Dendritic cell treated with granulocyte-macrophage colony-stimulating factor and Interleukin-4, amounts not matched to agents 40 ng/mL and 50 ng/mL, for 4 days (primary cell): Measurements from ENCODE around the gene LRRC10B.
A peak's percentile ranks its signal among the peaks of the same experiment; 100 is the strongest.
"Not testable (repeated sequence)": the region's sequence is repeated elsewhere in the genome, so short reads cannot be mapped to it uniquely, and the experiment has no call there.

Source experiments
- H3K27ac Mint-ChIP-seq: one replicate; pipeline ENCODE4 v1.8.0; 2022; ENCODE audit warnings: mild to moderate bottlenecking, mixed read lengths
- H3K27me3 Mint-ChIP-seq: one replicate; pipeline ENCODE4 v1.8.0; 2022; ENCODE audit warnings: mild to moderate bottlenecking, mixed read lengths
- H3K36me3 Mint-ChIP-seq: one replicate; pipeline ENCODE4 v1.8.0; 2022; ENCODE audit warnings: low read depth, mixed read lengths
- H3K4me1 Mint-ChIP-seq: one replicate; pipeline ENCODE4 v1.8.0; 2022; ENCODE audit warnings: low read depth, mixed read lengths
- H3K4me3 Mint-ChIP-seq: one replicate; pipeline ENCODE4 v1.8.0; 2022; ENCODE audit warnings: mild to moderate bottlenecking, moderate library complexity, mixed read lengths
- H3K9me3 Mint-ChIP-seq: one replicate; pipeline ENCODE4 v1.8.0; 2022; ENCODE audit warnings: mixed read lengths
- intact Hi-C: fragments of 100-400 bp; cut with micrococcal nuclease; formaldehyde crosslinking; loops from one replicate; pipeline ENCODE4 v1.15.0; 2022

Gene LRRC10B

GRCh38 chr11:61507962-61508861, at the start of gene LRRC10B:
LRRC10B (plus strand) TSS chr11:61508749; CDS start chr11:61508999, 250 bp downstream.
- H3K4me1 Mint-ChIP-seq, result peaks cover 16% of the 10 kb centered on the region
- intact Hi-C loops, result no loop called here
- H3K27ac Mint-ChIP-seq, result peak within 1 kb of the TSS; percentile 53
- H3K9me3 Mint-ChIP-seq, result no peaks in the 10 kb centered on the region
- peak within 1 kb of the TSS; percentile 52 for H3K4me3 Mint-ChIP-seq
- peaks cover 80% of the 10 kb centered on the region for H3K27me3 Mint-ChIP-seq
- H3K36me3 Mint-ChIP-seq, result no peaks in the 10 kb centered on the region

- intact Hi-C loops, result no loop called here
- no peak overlapping the region for H3K27ac Mint-ChIP-seq
These were observed 48.1 kb upstream of the LRRC10B start for GRCh38 chr11:61460474-61460881.

GRCh38 chr11:61460986-61461385, 47.6 kb upstream of the LRRC10B start:
- Mint-ChIP-seq H3K9me3 (no peaks in the 10 kb centered on the region), H3K36me3 (peaks cover 37% of the 10 kb centered on the region)
- intact Hi-C loops, result no loop called here

More at GRCh38 chr11:61460474-61460881, 48.1 kb upstream of the LRRC10B start:
- H3K9me3 Mint-ChIP-seq, result no peaks in the 10 kb centered on the region
- peaks cover 6% of the 10 kb centered on the region for H3K4me1 Mint-ChIP-seq
- H3K36me3 Mint-ChIP-seq, result peaks cover 39% of the 10 kb centered on the region
- H3K27me3 Mint-ChIP-seq, result no peaks in the 10 kb centered on the region
- H3K4me3 Mint-ChIP-seq, result no peak overlapping the region

GRCh38 chr11:61467602-61468001, 40.9 kb upstream of the LRRC10B start:
- H3K9me3 Mint-ChIP-seq, H3K27me3 Mint-ChIP-seq, H3K4me3 Mint-ChIP-seq, intact Hi-C loops: not testable (repeated sequence)
- H3K27ac Mint-ChIP-seq, result peak overlapping the region; percentile 43
- peaks cover 14% of the 10 kb centered on the region for H3K4me1 Mint-ChIP-seq
- peaks cover 62% of the 10 kb centered on the region for H3K36me3 Mint-ChIP-seq

More at GRCh38 chr11:61460986-61461385, 47.6 kb upstream of the LRRC10B start:
- no peak overlapping the region for H3K4me3 Mint-ChIP-seq
- peaks cover 6% of the 10 kb centered on the region for H3K4me1 Mint-ChIP-seq
- H3K27me3 Mint-ChIP-seq, result no peaks in the 10 kb centered on the region
- H3K27ac Mint-ChIP-seq, result no peak overlapping the region

- H3K27me3 Mint-ChIP-seq, result no peaks in the 10 kb centered on the region
- peaks cover 59% of the 10 kb centered on the region for H3K36me3 Mint-ChIP-seq
- H3K4me1 Mint-ChIP-seq, result peaks cover 18% of the 10 kb centered on the region
- H3K27ac Mint-ChIP-seq, result peak overlapping the region; percentile 43
- H3K4me3 Mint-ChIP-seq, result no peak overlapping the region
- intact Hi-C loops, result no loop called here
- H3K9me3 Mint-ChIP-seq, result no peaks in the 10 kb centered on the region
These were observed 40.5 kb upstream of the LRRC10B start for GRCh38 chr11:61468002-61468401.

GRCh38 chr11:61472282-61472681, 36.3 kb upstream of the LRRC10B start:
- Mint-ChIP-seq H3K36me3 (peaks cover 50% of the 10 kb centered on the region), H3K9me3 (no peaks in the 10 kb centered on the region), H3K27me3 (no peaks in the 10 kb centered on the region), H3K4me3 (no peak overlapping the region), H3K4me1 (peaks cover 52% of the 10 kb centered on the region), H3K27ac (peak overlapping the region; percentile 89)
- intact Hi-C loops, result no loop called here

- H3K27me3 Mint-ChIP-seq, result peaks cover 4% of the 10 kb centered on the region
- intact Hi-C loops, result no loop called here
- H3K4me1 Mint-ChIP-seq, result peaks cover 55% of the 10 kb centered on the region
- H3K27ac Mint-ChIP-seq, result peak overlapping the region; percentile 89
- no peaks in the 10 kb centered on the region for H3K9me3 Mint-ChIP-seq
- H3K36me3 Mint-ChIP-seq, result peaks cover 44% of the 10 kb centered on the region
- H3K4me3 Mint-ChIP-seq, result no peak overlapping the region
These were observed 35.7 kb upstream of the LRRC10B start for GRCh38 chr11:61472868-61473267.

- Mint-ChIP-seq H3K4me3 (no peak overlapping the region), H3K27me3 (peaks cover 10% of the 10 kb centered on the region), H3K4me1 (peaks cover 59% of the 10 kb centered on the region), H3K27ac (peak overlapping the region; percentile 89), H3K9me3 (no peaks in the 10 kb centered on the region), H3K36me3 (peaks cover 38% of the 10 kb centered on the region)
- intact Hi-C loops, result no loop called here
These were observed 35.1 kb upstream of the LRRC10B start for GRCh38 chr11:61473370-61474012.

GRCh38 chr11:61474013-61474643, 34.4 kb upstream of the LRRC10B start:
- H3K4me3 Mint-ChIP-seq, result peak overlapping the region; percentile 7

GRCh38 chr11:61475433-61475832, 33.1 kb upstream of the LRRC10B start:
- intact Hi-C loops, result no loop called here
- no peak overlapping the region for H3K4me3 Mint-ChIP-seq
- peak overlapping the region; percentile 89 for H3K27ac Mint-ChIP-seq
- H3K27me3 Mint-ChIP-seq, result peaks cover 17% of the 10 kb centered on the region
- H3K36me3 Mint-ChIP-seq, result peaks cover 20% of the 10 kb centered on the region
- no peaks in the 10 kb centered on the region for H3K9me3 Mint-ChIP-seq
- peaks cover 61% of the 10 kb centered on the region for H3K4me1 Mint-ChIP-seq

More at GRCh38 chr11:61474013-61474643, 34.4 kb upstream of the LRRC10B start:
- Mint-ChIP-seq H3K27ac (peak overlapping the region; percentile 89), H3K27me3 (peaks cover 15% of the 10 kb centered on the region), H3K36me3 (peaks cover 32% of the 10 kb centered on the region), H3K4me1 (peaks cover 61% of the 10 kb centered on the region), H3K9me3 (no peaks in the 10 kb centered on the region)
- intact Hi-C loops, result no loop called here

- peaks cover 11% of the 10 kb centered on the region for H3K36me3 Mint-ChIP-seq
- H3K4me1 Mint-ChIP-seq, result peaks cover 57% of the 10 kb centered on the region
- intact Hi-C loops, result no loop called here
- H3K27ac Mint-ChIP-seq, result peak overlapping the region; percentile 75
- H3K9me3 Mint-ChIP-seq, result no peaks in the 10 kb centered on the region
- peaks cover 19% of the 10 kb centered on the region for H3K27me3 Mint-ChIP-seq
- H3K4me3 Mint-ChIP-seq, result no peak overlapping the region
These were observed 32.2 kb upstream of the LRRC10B start for GRCh38 chr11:61476371-61476770.

- intact Hi-C loops, result loop anchor here (1.0 kb wide), 1 partner anchor 40 kb away; no protein-coding TSS in a partner anchor
- H3K27me3 Mint-ChIP-seq, result peaks cover 22% of the 10 kb centered on the region
- H3K36me3 Mint-ChIP-seq, result peaks cover 10% of the 10 kb centered on the region
- no peak overlapping the region for H3K4me3 Mint-ChIP-seq
- peak overlapping the region; percentile 75 for H3K27ac Mint-ChIP-seq
- H3K9me3 Mint-ChIP-seq, result no peaks in the 10 kb centered on the region
- H3K4me1 Mint-ChIP-seq, result peaks cover 54% of the 10 kb centered on the region
These were observed 31.4 kb upstream of the LRRC10B start for GRCh38 chr11:61477126-61477525.

- Mint-ChIP-seq H3K27ac (peak overlapping the region; percentile 37), H3K9me3 (no peaks in the 10 kb centered on the region), H3K4me3 (no peak overlapping the region), H3K36me3 (peaks cover 10% of the 10 kb centered on the region), H3K4me1 (peaks cover 50% of the 10 kb centered on the region), H3K27me3 (peaks cover 23% of the 10 kb centered on the region)
- intact Hi-C loops, result loop anchor here (1.0 kb wide), 1 partner anchor 40 kb away; no protein-coding TSS in a partner anchor
These were observed 30.8 kb upstream of the LRRC10B start for GRCh38 chr11:61477727-61478148.
